Osteocyte (in vitro differentiated cells): Measurements from ENCODE around the gene EXOC3L4. TPM values are rescaled to one million over a fixed set of nuclear protein-coding genes. Genes with fewer than 3 reads are reported as not detected.
"Not testable (repeated sequence)": the region's sequence is repeated elsewhere in the genome, so short reads cannot be mapped to it uniquely, and the experiment has no call there.

ENCODE experiments used
- DNase-seq: peaks from one replicate; pipeline ENCODE4 v3.0.0; 2021; ENCODE audit warnings: mixed read lengths; ENCODE audit not compliant: unreplicated experiment; ENCODE audit errors: extremely low spot score
- H3K27ac Mint-ChIP-seq: one replicate; pipeline ENCODE4 v1.8.0; 2021; ENCODE audit warnings: mild to moderate bottlenecking, mixed read lengths; ENCODE audit not compliant: unreplicated experiment
- H3K27me3 Mint-ChIP-seq: one replicate; pipeline ENCODE4 v1.8.0; 2021; ENCODE audit warnings: mixed read lengths; ENCODE audit not compliant: unreplicated experiment
- H3K36me3 Mint-ChIP-seq: one replicate; pipeline ENCODE4 v1.8.0; 2021; ENCODE audit warnings: mixed read lengths; ENCODE audit not compliant: unreplicated experiment
- H3K4me1 Mint-ChIP-seq: one replicate; pipeline ENCODE4 v1.8.0; 2021; ENCODE audit warnings: mixed read lengths; ENCODE audit not compliant: unreplicated experiment
- H3K4me3 Mint-ChIP-seq: one replicate; pipeline ENCODE4 v1.8.0; 2021; ENCODE audit warnings: mild to moderate bottlenecking, moderate library complexity, mixed read lengths; ENCODE audit not compliant: unreplicated experiment
- H3K9me3 Mint-ChIP-seq: one replicate; pipeline ENCODE4 v1.8.0; 2021; ENCODE audit warnings: mixed read lengths; ENCODE audit not compliant: unreplicated experiment
- total RNA-seq: library from RNA; stranded (reverse); gene quantifications from 2 replicates; pipeline ENCODE4 v1.2.1, GENCODE V29; 2021
- TF ChIP-seq, protein P1 (sequence below): fragments of 200-600 bp; sonication (generic); IDR thresholded peaks from 2 replicates; pipeline ENCODE4 v1.5.0; 2021; ENCODE audit warnings: antibody characterized with exemption, mild to moderate bottlenecking, moderate library complexity

EXOC3L4 gene
- total RNA-seq, 1 donor from 2014 or later: 0.86 TPM

DNA sequence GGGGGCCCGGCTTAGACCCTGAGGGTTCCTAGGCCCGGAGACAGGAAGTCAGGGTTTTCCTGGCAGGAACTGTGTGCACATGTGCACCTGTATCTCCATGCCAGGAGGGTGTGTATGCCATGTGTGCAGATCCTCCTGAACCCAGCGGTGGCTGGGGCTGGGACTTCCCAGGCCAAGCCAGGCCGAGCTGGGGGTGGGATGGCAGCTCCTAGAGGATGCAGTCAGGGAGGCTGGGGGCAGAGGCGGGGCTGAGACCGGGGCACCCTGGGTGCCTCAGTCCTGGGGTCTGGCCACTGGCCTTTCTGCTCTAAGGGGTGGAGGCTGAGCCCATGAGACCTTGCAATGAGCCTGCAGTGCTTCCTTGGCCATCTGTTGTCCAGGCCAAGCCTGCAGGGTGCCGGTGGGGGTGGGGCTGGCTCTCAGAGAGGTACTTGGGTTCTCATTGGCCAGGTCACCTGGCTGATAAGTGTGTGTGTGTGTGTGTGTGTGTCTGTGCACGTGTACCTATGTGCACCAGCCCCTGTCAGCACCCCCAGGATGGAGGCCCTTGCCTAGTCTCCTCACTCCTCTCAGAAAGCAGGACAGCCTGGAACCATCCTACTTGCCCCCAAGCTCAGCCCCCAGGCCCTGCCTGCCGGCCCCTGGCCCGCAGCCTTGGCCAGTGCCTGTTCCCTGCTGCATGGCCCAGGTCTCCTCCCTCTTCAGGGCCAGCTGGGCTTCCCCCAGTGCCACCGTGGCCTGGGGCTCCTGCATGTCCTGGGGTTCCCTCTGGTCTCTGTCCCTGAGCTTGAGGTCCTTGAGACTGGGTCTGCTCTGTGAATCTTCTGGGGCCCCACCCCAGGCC, 18.1 kb downstream of the EXOC3L4 start:
- TF ChIP-seq, protein P1, sequence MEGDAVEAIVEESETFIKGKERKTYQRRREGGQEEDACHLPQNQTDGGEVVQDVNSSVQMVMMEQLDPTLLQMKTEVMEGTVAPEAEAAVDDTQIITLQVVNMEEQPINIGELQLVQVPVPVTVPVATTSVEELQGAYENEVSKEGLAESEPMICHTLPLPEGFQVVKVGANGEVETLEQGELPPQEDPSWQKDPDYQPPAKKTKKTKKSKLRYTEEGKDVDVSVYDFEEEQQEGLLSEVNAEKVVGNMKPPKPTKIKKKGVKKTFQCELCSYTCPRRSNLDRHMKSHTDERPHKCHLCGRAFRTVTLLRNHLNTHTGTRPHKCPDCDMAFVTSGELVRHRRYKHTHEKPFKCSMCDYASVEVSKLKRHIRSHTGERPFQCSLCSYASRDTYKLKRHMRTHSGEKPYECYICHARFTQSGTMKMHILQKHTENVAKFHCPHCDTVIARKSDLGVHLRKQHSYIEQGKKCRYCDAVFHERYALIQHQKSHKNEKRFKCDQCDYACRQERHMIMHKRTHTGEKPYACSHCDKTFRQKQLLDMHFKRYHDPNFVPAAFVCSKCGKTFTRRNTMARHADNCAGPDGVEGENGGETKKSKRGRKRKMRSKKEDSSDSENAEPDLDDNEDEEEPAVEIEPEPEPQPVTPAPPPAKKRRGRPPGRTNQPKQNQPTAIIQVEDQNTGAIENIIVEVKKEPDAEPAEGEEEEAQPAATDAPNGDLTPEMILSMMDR: no peak
- no peak overlapping the region for H3K27ac Mint-ChIP-seq
- H3K4me3 Mint-ChIP-seq: no peak overlapping the region
- H3K36me3 Mint-ChIP-seq: no peaks in the 10 kb centered on the region
- peaks cover 28% of the 10 kb centered on the region for H3K4me1 Mint-ChIP-seq
- H3K9me3 Mint-ChIP-seq: no peaks in the 10 kb centered on the region
- H3K27me3 Mint-ChIP-seq: no peaks in the 10 kb centered on the region
- DNase-seq: no peak

DNA sequence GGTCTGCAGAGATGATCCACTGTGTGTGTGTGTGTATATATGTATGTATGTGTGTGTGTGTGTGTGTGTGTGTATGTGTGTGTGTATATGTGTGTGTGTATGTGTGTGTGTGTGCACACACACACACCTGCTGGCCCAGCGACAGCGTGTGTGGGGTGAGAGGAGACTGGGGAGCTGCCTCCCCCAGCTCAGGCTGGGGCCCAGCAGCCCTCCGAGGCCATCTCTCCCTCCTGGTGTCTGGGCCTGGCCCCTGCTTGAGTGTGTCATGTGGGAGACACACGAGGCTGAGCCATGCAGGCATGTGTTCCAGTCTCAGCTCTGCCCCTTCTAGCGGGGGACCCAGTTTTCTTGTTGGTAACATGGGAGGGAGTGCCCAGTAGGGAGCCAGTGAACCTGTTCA, 18.8 kb downstream of the EXOC3L4 start:
- Mint-ChIP-seq H3K4me1 (peaks cover 30% of the 10 kb centered on the region), H3K9me3 (no peaks in the 10 kb centered on the region), H3K27me3 (no peaks in the 10 kb centered on the region), H3K4me3 (no peak overlapping the region), H3K27ac (no peak overlapping the region), H3K36me3 (no peaks in the 10 kb centered on the region)
- no peak for DNase-seq
- TF ChIP-seq, protein P1: no peak

DNA sequence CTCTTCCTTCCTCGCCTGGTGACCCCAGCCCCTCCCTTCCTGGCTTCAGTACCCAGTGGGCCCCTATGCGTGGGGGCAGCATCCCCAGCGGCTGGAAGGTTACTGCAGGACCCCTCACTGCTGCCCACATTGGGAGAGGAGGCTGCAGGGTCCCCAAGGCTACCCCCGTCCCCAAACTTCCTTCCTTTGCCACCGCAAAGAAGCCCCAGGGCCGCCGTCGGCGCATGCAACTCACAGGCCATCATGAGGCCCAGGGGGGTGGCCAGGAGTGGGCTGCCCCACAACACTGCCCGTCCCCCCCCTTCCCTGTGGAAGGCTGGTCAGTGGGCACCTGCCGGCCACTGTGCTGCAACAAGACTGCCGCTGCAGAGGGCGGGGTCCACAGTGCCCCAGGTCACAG, 19.2 kb downstream of the EXOC3L4 start:
- Mint-ChIP-seq H3K36me3 (no peaks in the 10 kb centered on the region), H3K27ac (no peak overlapping the region), H3K4me1 (peaks cover 30% of the 10 kb centered on the region), H3K27me3 (no peaks in the 10 kb centered on the region), H3K4me3 (no peak overlapping the region), H3K9me3 (no peaks in the 10 kb centered on the region)
- TF ChIP-seq, protein P1: no peak
- DNase-seq: no peak

DNA sequence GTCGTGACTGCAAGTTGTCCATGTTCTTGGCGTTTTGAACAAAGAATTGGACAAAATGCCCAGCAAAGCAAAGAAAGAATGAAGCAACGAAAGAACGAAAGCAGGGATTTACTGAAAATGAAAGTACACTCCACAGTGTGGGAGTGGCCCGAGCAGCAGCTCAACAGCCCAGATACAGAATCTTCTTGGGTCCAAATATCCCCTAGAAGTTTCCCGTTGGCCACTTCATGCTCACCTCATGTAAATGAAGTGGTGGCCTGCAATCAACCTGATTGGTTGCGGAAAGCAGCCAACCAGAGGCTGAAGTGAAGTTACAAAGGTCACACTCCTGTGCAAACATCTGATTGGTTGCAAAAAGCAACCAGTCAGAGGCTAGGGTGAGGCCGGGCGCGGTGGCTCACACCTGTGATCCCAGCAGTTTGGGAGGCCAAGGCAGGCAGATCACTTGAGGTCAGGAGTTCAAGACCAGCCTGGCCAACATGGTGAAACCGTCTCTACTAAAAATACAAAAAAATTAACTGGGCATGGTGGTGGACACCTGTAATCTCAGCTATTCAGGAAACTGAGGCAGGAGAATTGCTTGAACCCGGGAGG, 20.7 kb downstream of the EXOC3L4 start:
- DNase-seq, H3K4me3 Mint-ChIP-seq, H3K27ac Mint-ChIP-seq, H3K36me3 Mint-ChIP-seq, H3K9me3 Mint-ChIP-seq, H3K27me3 Mint-ChIP-seq: not testable (repeated sequence)
- H3K4me1 Mint-ChIP-seq: peaks cover 24% of the 10 kb centered on the region

DNA sequence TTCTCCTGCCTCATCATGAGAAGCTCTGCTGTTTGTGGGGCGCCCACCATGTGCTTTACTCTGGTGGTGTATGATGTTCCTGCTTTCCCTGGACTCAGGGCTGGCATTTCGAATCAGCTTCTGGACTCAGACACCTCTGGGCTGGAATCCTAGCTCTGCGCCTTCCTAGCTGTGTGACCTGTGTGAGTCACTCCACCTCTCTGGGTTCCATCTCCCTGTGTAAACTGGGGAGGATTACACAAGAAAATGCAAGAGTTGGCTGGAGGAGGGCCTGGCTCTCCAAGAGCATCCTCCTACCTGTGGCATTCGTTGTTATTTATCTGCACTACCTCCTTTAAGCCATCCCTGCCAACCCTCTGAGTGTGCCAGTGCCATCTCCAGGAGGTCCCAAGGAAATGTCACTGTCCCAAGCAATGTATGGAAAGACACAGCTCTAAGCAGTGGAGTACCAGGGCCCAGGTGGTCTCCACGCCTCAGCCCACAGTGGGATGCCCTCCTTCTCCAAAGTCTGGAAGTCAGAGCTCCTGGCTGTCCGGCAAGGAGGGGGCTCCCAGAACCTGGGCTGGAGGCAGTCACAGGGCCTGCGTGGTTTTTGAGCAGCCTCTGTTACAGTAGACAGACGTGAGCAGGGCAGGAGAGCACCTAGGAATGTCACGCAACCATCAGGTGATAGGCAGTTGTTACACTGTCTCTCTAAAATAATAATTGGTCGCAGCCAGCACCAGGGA, 21.5 kb downstream of the EXOC3L4 start:
- TF ChIP-seq, protein P1: no peak
- no peak overlapping the region for H3K27ac Mint-ChIP-seq
- H3K27me3 Mint-ChIP-seq: no peaks in the 10 kb centered on the region
- no peaks in the 10 kb centered on the region for H3K36me3 Mint-ChIP-seq
- H3K9me3 Mint-ChIP-seq: no peaks in the 10 kb centered on the region
- H3K4me3 Mint-ChIP-seq: no peak overlapping the region
- no peak for DNase-seq
- H3K4me1 Mint-ChIP-seq: peaks cover 17% of the 10 kb centered on the region
